Mesenteric fat pad (tissue), 1 donor: Measurements from ENCODE around the gene VDR. TPM values are rescaled to one million over a fixed set of nuclear protein-coding genes. Genes with fewer than 3 reads are reported as not detected.

Source experiments
- DNase-seq: peaks from one replicate; pipeline ENCODE4 v3.0.0-alpha.2; 2020; ENCODE audit warnings: low spot score
- total RNA-seq: library from RNA; stranded (reverse); fragmentation: NEBNext Ultra II Directional; extraction: Animal tissue kit (Norgen Biotek cat#: 25700); gene quantifications from one replicate; pipeline ENCODE4 v1.2.1, GENCODE V29; 2021
- donor health status: DM: yes; HTN: yes; CAD: no.

VDR gene
- total RNA-seq, 1 donor from 2014 or later = 9.8 TPM

DNA sequence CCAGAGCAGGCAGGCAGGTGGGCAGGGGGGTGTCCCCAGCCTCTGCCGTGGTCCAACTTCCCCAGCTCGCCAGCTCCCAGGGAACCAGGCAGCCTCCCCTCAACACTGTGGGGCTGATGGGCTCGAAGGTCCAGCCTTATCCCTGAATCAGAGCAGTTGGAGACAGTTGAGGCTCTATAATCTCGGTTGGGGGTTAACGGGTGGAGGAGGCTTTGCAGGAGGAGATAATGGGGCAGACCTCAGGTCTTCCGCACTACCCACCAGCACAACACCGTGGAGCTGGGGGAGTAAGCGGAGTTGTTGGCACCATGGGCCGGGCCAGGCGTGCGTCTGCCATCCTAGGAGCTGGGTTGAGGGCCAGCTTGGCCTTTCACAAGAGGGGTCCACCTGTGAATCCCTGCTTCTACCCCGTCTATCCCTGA, 71.2 kb downstream of the VDR start:
- no peak for DNase-seq

DNA sequence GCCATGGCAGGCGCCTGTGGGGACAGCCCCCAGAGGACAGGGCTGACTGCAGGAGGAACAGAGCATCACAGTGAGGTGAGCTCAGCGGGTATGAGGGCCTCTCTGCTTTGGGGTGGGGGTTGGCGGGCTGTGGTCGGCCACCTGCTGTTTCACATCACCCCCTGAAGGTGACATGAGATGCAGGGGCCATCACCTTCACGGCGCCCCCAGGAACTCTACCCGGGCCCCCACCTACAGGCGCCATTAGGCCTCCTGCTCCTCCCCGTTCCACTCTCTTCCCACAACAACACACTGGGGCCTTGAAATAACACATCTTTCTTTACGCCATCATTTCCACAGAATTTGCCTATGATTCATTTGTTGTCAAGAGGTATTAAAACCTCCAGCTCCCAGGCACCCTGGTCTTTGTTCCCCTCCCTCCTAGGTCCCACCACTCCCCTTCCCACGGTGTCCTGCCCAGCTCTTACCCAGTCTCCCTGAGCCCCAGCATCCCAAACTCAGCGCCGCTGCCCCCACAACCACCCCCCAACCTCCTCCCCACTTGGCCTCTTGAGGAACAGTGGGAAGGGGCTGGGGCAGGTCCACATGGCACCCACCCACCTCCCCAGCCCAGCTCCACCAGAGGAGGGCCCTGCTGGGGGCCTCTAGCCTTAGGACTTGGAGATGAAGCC, 72.4 kb downstream of the VDR start:
- DNase-seq = no peak

DNA sequence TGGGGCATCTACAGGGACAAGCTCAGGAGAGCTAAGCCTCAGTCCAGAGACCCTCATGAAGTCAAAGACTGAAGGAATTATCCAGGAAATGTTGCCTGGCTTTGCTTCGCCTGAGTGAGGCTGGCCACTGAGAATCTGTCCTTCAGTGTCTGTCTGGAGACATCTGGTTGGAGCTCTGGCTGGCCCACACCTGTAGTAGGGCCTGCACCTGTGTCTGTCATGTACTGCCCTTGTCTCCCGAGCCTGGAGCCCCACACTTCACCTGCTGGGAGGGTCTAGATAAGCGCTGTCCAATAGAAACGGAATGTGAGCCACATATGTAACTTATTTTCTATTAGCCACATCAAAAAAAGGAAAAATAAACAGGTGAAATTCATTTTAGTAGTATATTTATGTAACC, 75.2 kb downstream of the VDR start:
- no peak for DNase-seq

DNA sequence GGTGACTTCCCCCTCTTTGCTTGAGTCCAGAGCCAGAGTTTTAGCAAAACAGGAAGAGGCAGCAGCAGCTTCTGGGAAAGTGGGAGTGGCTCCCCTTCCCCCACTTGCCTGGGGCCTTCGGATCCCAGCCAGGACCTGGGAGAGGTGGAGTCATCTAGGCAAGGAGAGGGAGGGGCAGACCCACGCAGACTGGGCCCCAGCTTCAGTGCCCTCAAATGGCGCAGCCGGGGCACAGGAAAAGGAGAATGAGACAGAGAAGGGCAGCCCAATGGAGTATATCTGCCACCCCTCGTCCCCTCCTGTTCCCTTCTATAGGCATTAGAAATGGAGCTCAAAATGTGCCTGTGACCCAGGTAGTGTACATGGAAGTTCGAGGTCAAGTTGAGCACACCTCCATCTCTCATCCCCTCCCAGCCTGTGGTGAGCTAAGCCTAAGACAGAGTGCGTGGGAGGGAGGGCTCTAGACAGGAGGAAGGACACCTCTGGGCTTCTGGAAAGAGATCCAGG, 75.8 kb downstream of the VDR start:
- DNase-seq = no peak

GRCh38 chr12:47828008-47828975, 76.5 kb downstream of the VDR start:
- DNase-seq = no peak

DNA sequence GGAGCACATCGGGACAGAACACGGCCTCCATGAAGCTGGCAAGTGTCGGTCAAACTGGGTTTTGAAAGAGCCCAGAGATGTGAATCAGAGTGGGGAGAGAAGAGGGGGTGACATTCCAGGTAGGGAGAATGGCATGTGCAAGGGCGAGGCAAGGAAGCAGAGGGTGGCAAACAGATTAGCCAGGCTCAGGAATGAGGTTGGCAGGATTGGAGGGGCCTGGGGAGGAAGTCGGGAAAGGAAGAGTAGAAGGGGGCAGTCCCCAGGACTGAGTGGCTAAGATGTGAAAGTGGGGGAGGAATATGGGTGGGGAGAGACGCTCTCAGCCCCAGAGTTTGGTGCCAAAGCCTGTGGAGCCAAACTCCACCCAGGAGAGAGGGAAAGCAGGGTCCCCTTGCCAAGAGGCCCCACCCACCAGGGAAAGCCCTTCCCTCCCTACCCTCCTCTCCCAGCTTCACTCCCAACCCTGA, 79.6 kb downstream of the VDR start:
- DNase-seq = no peak

GRCh38 chr12:47824635-47825034, 80.2 kb downstream of the VDR start:
- no peak for DNase-seq

DNA sequence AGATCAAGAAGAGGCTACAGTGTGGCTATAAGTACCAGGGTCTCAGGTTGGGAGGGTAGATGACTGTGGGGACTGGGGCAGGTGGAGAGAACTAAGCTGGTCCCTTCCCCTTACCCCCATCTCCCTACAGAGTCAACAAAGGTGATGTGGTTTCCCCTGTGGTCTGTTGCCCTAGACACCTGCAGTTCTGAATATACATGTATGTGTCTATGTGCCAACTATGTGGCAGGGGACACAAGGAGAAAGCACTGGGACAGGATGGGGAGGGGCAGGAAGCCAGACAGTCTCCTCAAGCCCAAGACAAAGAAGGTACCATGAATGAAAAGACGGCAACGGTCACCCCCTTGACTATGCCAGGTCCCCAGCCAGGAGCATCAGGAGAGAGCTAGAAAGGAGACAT, 80.6 kb downstream of the VDR start:
- DNase-seq = no peak

GRCh38 chr12:47823422-47824086, 81.2 kb downstream of the VDR start:
- DNase-seq = no peak

DNA sequence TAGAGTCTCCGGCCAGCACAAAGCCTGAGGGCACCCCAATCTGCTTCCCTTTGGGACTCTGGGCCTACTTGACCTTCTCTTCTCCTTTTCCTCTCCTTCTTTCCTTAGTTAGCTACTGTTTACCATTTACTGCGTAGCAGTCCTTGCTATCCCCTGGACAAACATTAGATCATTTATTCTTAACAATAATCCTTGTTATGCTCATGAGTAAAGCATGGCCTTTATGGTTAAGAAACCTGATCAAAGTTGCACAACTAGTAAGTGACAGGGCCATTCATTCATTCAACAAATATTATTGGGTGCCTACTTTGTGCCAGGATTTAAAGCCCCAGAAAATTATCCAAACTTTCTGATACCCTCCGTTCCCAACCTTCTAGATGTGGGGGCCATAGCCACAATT, 81.9 kb downstream of the VDR start:
- DNase-seq = no peak

- no peak for DNase-seq
Measured at GRCh38 chr12:47822401-47822800, 82.4 kb downstream of the VDR start.

DNA sequence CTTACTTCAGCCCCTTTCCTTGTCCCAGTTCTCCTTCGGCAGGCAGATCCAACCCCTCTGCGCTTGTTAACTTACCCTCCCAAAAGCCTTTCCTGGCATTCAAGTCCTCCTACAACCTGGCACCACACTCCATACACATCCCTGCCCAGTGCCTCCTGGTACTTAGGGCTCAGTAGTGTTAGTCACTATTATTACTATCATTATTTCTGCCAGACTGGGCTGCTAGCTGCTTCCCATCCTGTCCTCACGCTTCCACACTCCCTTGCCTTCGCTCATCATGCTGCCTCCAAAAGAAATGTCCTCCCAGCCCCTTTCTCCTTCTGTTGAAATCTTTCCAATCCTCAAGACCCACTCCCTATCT, 83.5 kb downstream of the VDR start:
- DNase-seq = no peak

DNA sequence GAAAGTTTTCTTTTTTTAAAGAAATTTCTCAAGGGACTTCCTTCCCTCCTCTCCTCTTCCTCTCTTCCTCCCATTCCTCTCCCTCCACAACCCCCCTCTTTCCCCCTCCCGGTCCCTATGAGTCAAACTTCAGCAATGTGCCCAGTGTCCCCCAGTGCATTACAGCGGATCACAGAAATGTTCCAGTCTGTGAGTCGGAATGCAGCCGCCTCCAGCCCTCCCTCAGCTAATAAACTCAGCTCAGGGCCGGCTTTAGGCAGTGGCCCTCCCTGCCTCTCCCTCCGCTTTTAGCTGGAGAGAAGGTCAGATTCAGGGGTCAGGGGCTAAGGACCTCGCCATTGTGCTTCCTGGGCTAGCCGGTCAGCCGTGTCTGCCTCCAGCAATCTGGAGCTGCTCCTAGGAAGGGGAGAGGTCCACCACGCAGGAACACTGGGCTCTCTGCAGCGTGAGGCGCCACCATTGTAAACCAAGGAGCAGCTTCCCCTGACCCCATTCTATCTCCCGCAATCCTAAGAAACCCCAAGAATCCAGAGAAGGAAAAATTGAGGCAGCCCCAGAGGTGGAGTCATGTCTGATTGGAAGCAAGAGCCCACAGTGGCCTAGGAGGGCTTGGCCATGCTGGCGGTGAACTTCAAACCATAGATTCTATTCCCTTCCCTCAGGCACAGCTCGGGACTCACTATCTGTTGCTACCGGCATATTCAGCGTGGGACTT, 84.0 kb downstream of the VDR start:
- no peak for DNase-seq

- DNase-seq = no peak
Measured at GRCh38 chr12:47819896-47820630, 84.7 kb downstream of the VDR start, which contains the start of gene HDAC7. HDAC7 (minus strand) TSS chr12:47819903; CDS start chr12:47819785, 118 bp downstream.

DNA sequence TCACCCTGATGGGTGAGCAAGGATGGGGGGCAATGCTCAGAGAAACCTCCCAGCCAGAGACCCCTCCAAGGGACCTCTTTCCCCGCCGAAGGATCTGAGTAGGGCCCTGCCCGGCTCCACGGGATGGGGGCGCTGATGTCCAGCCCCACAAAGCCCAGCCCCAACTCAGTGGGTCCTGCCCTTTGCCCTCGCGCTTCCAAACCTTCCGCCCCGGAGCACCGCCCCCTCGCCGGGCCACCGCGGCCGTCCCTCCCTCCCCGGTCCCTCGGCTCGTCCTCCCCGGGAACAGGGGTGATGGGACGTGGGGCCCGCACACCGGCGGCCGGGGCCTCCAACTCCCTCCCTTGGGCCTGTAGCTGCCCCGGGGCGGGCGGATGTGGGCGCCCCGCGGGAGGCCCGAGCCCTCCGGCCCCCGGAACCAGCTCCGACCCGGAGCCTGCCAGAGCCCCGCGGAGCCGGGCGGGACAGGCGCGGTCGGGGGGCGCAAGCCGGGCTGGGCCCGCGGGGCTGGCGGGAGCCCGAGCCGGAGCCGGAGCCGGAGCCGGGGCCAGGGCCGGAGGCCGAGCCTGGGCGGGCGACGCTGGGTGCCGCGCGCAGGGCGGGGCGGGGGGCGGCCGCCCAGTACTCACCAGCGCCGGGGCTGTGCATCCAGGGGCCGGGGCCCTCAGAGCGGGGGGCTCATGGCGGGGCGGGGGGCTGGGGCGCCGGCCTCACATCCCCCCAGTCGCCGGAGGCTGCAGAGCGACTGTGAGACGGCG, 85.5 kb downstream of the VDR start:
- peak; percentile 94 for DNase-seq

DNA sequence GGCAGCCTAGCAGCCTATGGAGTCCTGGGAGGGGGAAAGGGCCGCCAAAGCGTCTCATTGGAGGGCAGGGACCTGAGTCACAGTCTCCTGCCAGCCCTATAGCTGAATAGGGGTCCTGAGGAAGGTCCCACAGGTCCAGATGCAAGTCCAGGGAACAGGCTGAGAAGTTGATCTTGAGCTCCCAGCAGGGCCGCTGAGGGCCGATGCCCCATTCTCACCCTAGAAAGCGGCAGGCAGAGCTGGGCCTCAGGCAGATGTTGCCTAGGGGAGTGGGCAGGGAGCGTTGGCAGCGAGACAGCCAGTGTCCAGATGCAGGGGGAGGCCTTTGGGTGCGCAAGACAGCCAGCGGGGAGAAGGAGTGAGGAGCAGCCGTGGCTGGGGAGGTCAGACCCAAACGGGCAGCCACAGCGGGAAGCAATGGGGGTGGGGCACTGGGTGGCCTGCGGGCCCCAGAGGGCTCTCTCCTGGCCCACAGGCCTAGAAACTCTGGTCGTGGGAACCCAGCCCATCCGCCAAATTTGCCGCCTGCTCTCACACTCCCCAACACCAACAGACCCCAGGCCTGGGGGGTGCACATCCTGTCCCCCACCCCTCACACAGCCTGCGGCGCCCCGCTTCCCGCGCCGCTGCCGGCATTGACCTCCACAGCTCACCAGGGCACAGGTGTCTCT, 86.2 kb downstream of the VDR start:
- no peak for DNase-seq

- no peak for DNase-seq
Measured at GRCh38 chr12:47818007-47818376, 86.8 kb downstream of the VDR start.

DNA sequence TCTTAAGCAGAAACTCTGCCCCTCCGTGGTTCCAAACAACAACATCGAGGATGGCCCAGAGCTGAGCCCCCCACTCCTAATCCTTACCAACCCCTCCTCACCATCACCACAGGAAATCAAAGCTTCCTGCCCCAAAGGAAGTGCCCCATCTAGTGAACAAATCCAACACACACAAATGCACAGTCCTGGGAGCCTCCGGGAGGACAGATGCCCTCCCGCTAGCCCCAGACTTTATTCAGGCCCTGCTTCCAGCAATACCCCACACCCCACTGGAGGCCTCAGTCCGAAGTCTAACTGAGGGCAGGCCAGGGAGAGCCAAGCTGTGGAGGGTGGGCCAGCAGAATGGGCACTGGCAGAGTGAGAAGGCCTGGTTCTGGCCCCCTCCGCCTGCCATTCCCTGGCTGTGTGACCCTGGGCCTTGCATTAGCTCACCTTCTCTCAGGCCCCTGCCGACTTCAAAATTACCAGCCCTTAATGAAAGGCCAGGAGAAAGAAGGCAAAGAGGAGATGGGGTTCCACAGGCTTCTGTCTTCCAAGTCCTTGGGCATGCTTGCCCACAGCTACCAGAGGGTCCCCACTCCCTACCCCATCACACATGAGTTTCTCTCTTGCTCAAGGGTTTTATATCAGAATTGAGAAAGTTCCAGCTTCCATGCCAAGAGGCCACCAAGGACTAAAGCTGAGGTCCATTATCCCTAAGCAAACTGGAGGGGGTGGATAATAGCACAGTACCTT, 87.4 kb downstream of the VDR start:
- DNase-seq = no peak
